Small intestine (tissue), 7 donors: Measurements from ENCODE around the gene TRPC4. TPM values are rescaled to one million over a fixed set of nuclear protein-coding genes. Genes with fewer than 3 reads are reported as not detected.
"Not testable (repeated sequence)": the region's sequence is repeated elsewhere in the genome, so short reads cannot be mapped to it uniquely, and the experiment has no call there.

Experiments used
- DNase-seq, 2 donors: peaks; one replicate each; pipeline versions ENCODE4 v3.0.0 to v3.0.0-alpha.2; 2013
- FAIRE-seq: peaks from 2 replicates; lab custom pipeline; 2012; peaks lifted over from hg19 to GRCh38; lab: Jason Lieb, UNC
- H3K27ac ChIP-seq, 3 donors: one replicate each; pipeline ENCODE4 v1.5.1; 2013; ENCODE audit warnings: low read length in 2 of 3, mild to moderate bottlenecking in 2 of 3, control low read depth in 1 of 3, inconsistent platforms in 1 of 3, low read depth in 1 of 3, moderate library complexity in 1 of 3
- H3K27me3 ChIP-seq, 3 donors: one replicate each; pipeline ENCODE4 v1.6.1; 2013; ENCODE audit warnings: low read length in 3 of 3, inconsistent platforms in 1 of 3; ENCODE audit not compliant: control insufficient read depth in 3 of 3, insufficient read depth in 3 of 3
- H3K36me3 ChIP-seq, 3 donors: one replicate each; pipeline ENCODE4 v1.6.1; 2013; ENCODE audit warnings: low read length in 3 of 3, inconsistent platforms in 1 of 3, low read depth in 1 of 3, mild to moderate bottlenecking in 1 of 3, moderate library complexity in 1 of 3; ENCODE audit not compliant: control insufficient read depth in 3 of 3, insufficient read depth in 2 of 3
- H3K4me1 ChIP-seq, 3 donors: one replicate each; pipeline ENCODE4 v1.6.1; 2013; ENCODE audit warnings: low read length in 2 of 3, inconsistent platforms in 1 of 3, low read depth in 1 of 3, mild to moderate bottlenecking in 1 of 3, moderate library complexity in 1 of 3; ENCODE audit not compliant: control insufficient read depth in 3 of 3, insufficient read depth in 2 of 3
- H3K4me3 ChIP-seq, 3 donors: one replicate each; pipeline ENCODE4 v1.5.1; 2013; ENCODE audit warnings: low read length in 3 of 3, control low read depth in 1 of 3, inconsistent platforms in 1 of 3, low read depth in 1 of 3, mild to moderate bottlenecking in 1 of 3, moderate library complexity in 1 of 3
- H3K9me3 ChIP-seq, 2 donors: one replicate each; pipeline ENCODE4 v1.6.1; 2013; ENCODE audit warnings: low read depth in 1 of 2, low read length in 1 of 2; ENCODE audit not compliant: control insufficient read depth in 2 of 2, insufficient read depth in 1 of 2
- WGBS, 3 donors: extraction: QIAGEN DNeasy Blood & Tissue Kit; methylation state at CpG; one replicate each; pipeline ENCODE4 v1.1.7; 2013; 5-methylcytosine and 5-hydroxymethylcytosine counted together
- polyA plus RNA-seq, 4 donors: library from polyadenylated mRNA; stranded (reverse) in 3 of 4; unstranded in 1 of 4; fragments of 200-250 nt in 3 of 4; fragments of 120-200 nt in 1 of 4; gene quantifications; one replicate each; pipeline versions ENCODE4 v1.2.1 to v1.2.3, GENCODE V29; 2013
- donor health status: healthy with polysubstance abuse.
- donor health status: control.
- donor health status: control.
- donor health status: Bipolar disorder and iron deficiency.
- donor health status: healthy.

Gene TRPC4
- polyA plus RNA-seq, 4 donors, result 0.04 to 0.27 (median 0.18) TPM; not detected in 1

GRCh38 chr13:37589381-37589780, 280.2 kb downstream of the TRPC4 start:
- not testable (repeated sequence) for H3K27me3 ChIP-seq, FAIRE-seq, H3K36me3 ChIP-seq, H3K9me3 ChIP-seq, H3K4me3 ChIP-seq, H3K4me1 ChIP-seq, H3K27ac ChIP-seq, DNase-seq
- WGBS, 3 donors, result 81 to 96% (median 95%) methylated on average over 3 to 4 of the region's 4 CpGs

GRCh38 chr13:37587236-37587635, 282.3 kb downstream of the TRPC4 start:
- DNase-seq (no peak), FAIRE-seq (no peak)
- H3K27ac ChIP-seq, result no peak overlapping the region
- no peaks in the 10 kb centered on the region for H3K4me1 ChIP-seq
- no peaks in the 10 kb centered on the region for H3K9me3 ChIP-seq
- H3K36me3 ChIP-seq, result no peaks in the 10 kb centered on the region
- no peaks in the 10 kb centered on the region for H3K27me3 ChIP-seq
- H3K4me3 ChIP-seq, result no peak overlapping the region
- WGBS, 3 donors, result 63 to 74% (median 68%) methylated on average over 2 of the region's 2 CpGs
